ENCODE measurements around the gene SUZ12.

DNA sequence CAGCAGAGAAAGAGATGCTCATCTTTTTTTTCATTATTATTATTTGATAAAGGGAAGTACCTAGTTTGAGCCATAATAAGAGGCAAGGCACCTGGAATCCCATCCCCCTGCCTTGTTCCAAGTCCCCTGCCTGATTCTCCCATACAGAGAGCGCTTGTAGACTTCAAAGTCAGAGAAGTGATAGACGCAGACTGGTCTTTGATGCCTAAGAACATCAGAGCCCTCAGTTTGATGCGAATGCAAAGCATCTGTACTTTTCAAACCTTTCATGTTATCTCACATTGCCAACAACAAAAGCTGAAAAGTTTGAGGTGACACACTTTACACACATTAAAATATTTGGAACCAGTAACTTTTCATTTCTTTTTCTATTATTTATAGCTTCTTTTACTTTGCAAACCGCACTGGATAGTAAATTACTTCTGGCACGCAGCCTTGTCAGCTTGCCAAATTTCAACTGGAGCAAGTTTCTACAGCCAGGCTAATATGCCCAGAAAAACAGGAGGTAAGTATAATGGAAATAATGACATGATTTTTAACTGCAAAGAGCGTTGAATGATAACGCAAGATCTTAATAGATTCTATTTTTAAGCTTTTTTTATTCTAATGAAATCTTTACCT is 29.4 kb upstream of the SUZ12 start:
- TF ChIP-seq POLR2AphosphoS5 (IDR thresholded peaks at IDR 0.05): peak in 1 of 4 donors; percentile 37
- TF ChIP-seq, protein P1, sequence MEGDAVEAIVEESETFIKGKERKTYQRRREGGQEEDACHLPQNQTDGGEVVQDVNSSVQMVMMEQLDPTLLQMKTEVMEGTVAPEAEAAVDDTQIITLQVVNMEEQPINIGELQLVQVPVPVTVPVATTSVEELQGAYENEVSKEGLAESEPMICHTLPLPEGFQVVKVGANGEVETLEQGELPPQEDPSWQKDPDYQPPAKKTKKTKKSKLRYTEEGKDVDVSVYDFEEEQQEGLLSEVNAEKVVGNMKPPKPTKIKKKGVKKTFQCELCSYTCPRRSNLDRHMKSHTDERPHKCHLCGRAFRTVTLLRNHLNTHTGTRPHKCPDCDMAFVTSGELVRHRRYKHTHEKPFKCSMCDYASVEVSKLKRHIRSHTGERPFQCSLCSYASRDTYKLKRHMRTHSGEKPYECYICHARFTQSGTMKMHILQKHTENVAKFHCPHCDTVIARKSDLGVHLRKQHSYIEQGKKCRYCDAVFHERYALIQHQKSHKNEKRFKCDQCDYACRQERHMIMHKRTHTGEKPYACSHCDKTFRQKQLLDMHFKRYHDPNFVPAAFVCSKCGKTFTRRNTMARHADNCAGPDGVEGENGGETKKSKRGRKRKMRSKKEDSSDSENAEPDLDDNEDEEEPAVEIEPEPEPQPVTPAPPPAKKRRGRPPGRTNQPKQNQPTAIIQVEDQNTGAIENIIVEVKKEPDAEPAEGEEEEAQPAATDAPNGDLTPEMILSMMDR (IDR thresholded peaks at IDR 0.05): no peak
